ENCODE data around the gene GOLGA1. TPM values are rescaled to one million over a fixed set of nuclear protein-coding genes. Genes with fewer than 3 reads are reported as not detected.
A peak's percentile ranks its signal among the peaks of the same experiment; 100 is the strongest.

GOLGA1 gene
- total and polyA plus RNA-seq, 2 of the 13 experiments (the other 11 are each of a cell fraction or from before 2014, with no cell fraction given) = 12.7 to 15.9 TPM

- TF ChIP-seq ZBTB40 (IDR thresholded peaks at IDR 0.05) = peak; percentile 44; the same call in 1 of the 2 replicates
- peak; percentile 57; the same call in 1 of the 2 replicates for TF ChIP-seq ZBTB40 (CRISPR knock-in tag; IDR thresholded peaks at IDR 0.05)
- TF ChIP-seq YY1 (IDR thresholded peaks at IDR 0.05; ENCODE audit: insufficient read depth, insufficient replicate concordance, low read depth, low read length) = peak; percentile 71
- peak; percentile 39; the same call in 1 of the 2 replicates for TF ChIP-seq HDAC2 (CRISPR knock-in tag; IDR thresholded peaks at IDR 0.05)
- no peak for TF ChIP-seq KDM1A (CRISPR knock-in tag; IDR thresholded peaks at IDR 0.05)
- TF ChIP-seq USF2 (IDR thresholded peaks at IDR 0.05; ENCODE audit: low read depth, low read length) = no peak
- TF ChIP-seq USF2 (CRISPR knock-in tag; IDR thresholded peaks at IDR 0.05; ENCODE audit: borderline replicate concordance) = no peak; the same call in 1 of the 2 replicates
- TF ChIP-seq ZNF83 (CRISPR knock-in tag; IDR thresholded peaks at IDR 0.05; ENCODE audit: borderline replicate concordance) = no peak
- peak; percentile 82; the same call in 1 of the 2 replicates for TF ChIP-seq ZNF616 (CRISPR knock-in tag; IDR thresholded peaks at IDR 0.05; ENCODE audit: low read depth)
- 0 out of 2 replicates have a peak, but pooled peaks have one; percentile 36 for TF ChIP-seq HOMEZ (CRISPR knock-in tag; IDR thresholded peaks at IDR 0.05; ENCODE audit: low read depth)
- TF ChIP-seq CSRNP1 (CRISPR knock-in tag; IDR thresholded peaks at IDR 0.05) = peak; percentile 72; the same call in 1 of the 2 replicates
- TF ChIP-seq ZNF781 (CRISPR knock-in tag; IDR thresholded peaks at IDR 0.05; ENCODE audit: borderline replicate concordance, not compliant biosample characterization) = no peak
- TF ChIP-seq MZF1 (CRISPR knock-in tag; IDR thresholded peaks at IDR 0.05; ENCODE audit: borderline replicate concordance) = no peak
Observed at GRCh38 chr9:124940894-124941678, at the start of gene GOLGA1 (continued).

Data from HepG2 (cell line).